Hippocampal formation (tissue), 2 donors: ENCODE results near the gene IFT74.

Source experiments
- DNase-seq, 2 donors: peaks; one replicate each; lab custom pipeline; 2025; lab: John Stamatoyannopoulos, UW

Gene IFT74

GRCh38 chr9:26955921-26956859 is at the start of gene IFT74:
Gene IFT74 (plus strand): TSS chr9:26956412. CDS start chr9:26961968, 5,556 bp downstream.
- peak; percentile 90 to 99 for DNase-seq

GRCh38 chr9:26913138-26913668 is 43.0 kb upstream of the IFT74 start:
- DNase-seq: no peak

GRCh38 chr9:26919698-26920097 is 36.5 kb upstream of the IFT74 start:
- DNase-seq: no peak

GRCh38 chr9:26925609-26926008 is 30.6 kb upstream of the IFT74 start:
- DNase-seq: no peak

- DNase-seq: no peak
Observed at GRCh38 chr9:26928902-26929495, 27.2 kb upstream of the IFT74 start.

GRCh38 chr9:26935847-26936246 is 20.4 kb upstream of the IFT74 start:
- no peak for DNase-seq

GRCh38 chr9:26937816-26938371 is 18.3 kb upstream of the IFT74 start:
- DNase-seq: no peak

- no peak for DNase-seq
Observed at GRCh38 chr9:26939955-26940711, 16.1 kb upstream of the IFT74 start.

- DNase-seq: no peak
Observed at GRCh38 chr9:26940779-26941178, 15.4 kb upstream of the IFT74 start.

GRCh38 chr9:26945591-26945990 is 10.6 kb upstream of the IFT74 start:
- DNase-seq: no peak

- DNase-seq: peak; percentile 89 to 93
Observed at GRCh38 chr9:26946753-26947727, 9.2 kb upstream of the IFT74 start, which contains the start of gene PLAA. Gene PLAA (minus strand): TSS chr9:26947242. CDS start chr9:26947045, 197 bp downstream.

GRCh38 chr9:26947736-26948135 is 8.5 kb upstream of the IFT74 start:
- DNase-seq: no peak

- no peak for DNase-seq
Observed at GRCh38 chr9:26949637-26950069, 6.6 kb upstream of the IFT74 start.

- DNase-seq: no peak
Observed at GRCh38 chr9:26950521-26950920, 5.7 kb upstream of the IFT74 start.

GRCh38 chr9:26951794-26952193 is 4.4 kb upstream of the IFT74 start:
- no peak for DNase-seq

- no peak for DNase-seq
Observed at GRCh38 chr9:26954050-26954508, 2.1 kb upstream of the IFT74 start.

GRCh38 chr9:26955222-26955903 is 849 bp upstream of the IFT74 start:
- peak in 1 of 2 donors; percentile 38 for DNase-seq

- DNase-seq: no peak
Observed at GRCh38 chr9:26956860-26957233, 635 bp downstream of the IFT74 start.

- no peak for DNase-seq
Observed at GRCh38 chr9:26971721-26972120, 15.5 kb downstream of the IFT74 start.

GRCh38 chr9:26973989-26974388 is 17.8 kb downstream of the IFT74 start:
- no peak for DNase-seq
